PC-9 (cell line): ENCODE data around the gene CEP44. TPM values are rescaled to one million over a fixed set of nuclear protein-coding genes. Genes with fewer than 3 reads are reported as not detected.

Experiments used
- BruUV-seq: library from RNA; stranded (reverse); fragments of 400-500 nt; replicated peaks from 2 replicates; lab custom pipeline; 2021; lab: Mats Ljungman, UMichigan
- CTCF ChIA-PET: fragments of 300-600 bp; sonication (Branson Sonifier 250); formaldehyde crosslinking; loops from one replicate; lab custom pipeline; 2022; ENCODE audit warnings: antibody characterized with exemption; lab: Charles Lee
- POLR2A ChIA-PET: fragments of 300-600 bp; sonication (Branson Sonifier 250); formaldehyde crosslinking; loops from one replicate; lab custom pipeline; 2022; ENCODE audit warnings: antibody characterized with exemption; ENCODE audit not compliant: unreplicated experiment; lab: Charles Lee
- DNase-seq, 2 experiments: peaks; one replicate each; pipeline versions ENCODE4 v3.0.0 to v3.0.0-alpha.2; 2015 to 2022; ENCODE audit warnings: mixed read lengths in 1 of 2
- H2AFZ ChIP-seq: fragments of 200-600 bp; sonication (generic); 2 replicates; pipeline ENCODE4 v1.8.1; 2017; ENCODE audit warnings: antibody characterized with exemption
- H3F3A ChIP-seq: fragments of 200-600 bp; sonication (generic); 2 replicates; pipeline ENCODE4 v1.8.1; 2017; ENCODE audit warnings: antibody characterized with exemption, mild to moderate bottlenecking, low read depth; ENCODE audit not compliant: insufficient read depth
- H3K27ac ChIP-seq: fragments of 200-600 bp; sonication (generic); 2 replicates; pipeline ENCODE4 v1.6.1; 2016; ENCODE audit warnings: mixed run types
- H3K27me3 ChIP-seq: fragments of 200-600 bp; sonication (generic); 2 replicates; pipeline ENCODE4 v1.6.1; 2016; ENCODE audit warnings: low read depth, mixed run types; ENCODE audit not compliant: insufficient read depth
- H3K36me3 ChIP-seq: fragments of 200-600 bp; sonication (generic); 2 replicates; pipeline ENCODE4 v1.6.1; 2016; ENCODE audit warnings: low read depth, mixed run types
- H3K4me1 ChIP-seq: fragments of 200-600 bp; sonication (generic); replicated peaks from 2 replicates; pipeline ENCODE4 v1.6.1; 2016; ENCODE audit warnings: mixed run types; ENCODE audit not compliant: insufficient read depth
- H3K4me2 ChIP-seq: fragments of 200-600 bp; sonication (generic); 2 replicates; pipeline ENCODE4 v1.6.1; 2017; ENCODE audit warnings: mixed run types
- H3K4me3 ChIP-seq: fragments of 200-600 bp; sonication (generic); 2 replicates; pipeline ENCODE4 v1.6.1; 2016; ENCODE audit warnings: mixed run types
- H3K79me2 ChIP-seq: fragments of 200-600 bp; sonication (generic); 2 replicates; pipeline ENCODE4 v1.6.1; 2017; ENCODE audit warnings: low read depth, mixed run types
- H3K9me2 ChIP-seq: fragments of 200-600 bp; sonication (generic); 2 replicates; pipeline ENCODE4 v1.8.1; 2017; ENCODE audit warnings: mild to moderate bottlenecking; ENCODE audit not compliant: insufficient read depth
- H3K9me3 ChIP-seq: fragments of 200-600 bp; sonication (generic); 2 replicates; pipeline ENCODE4 v1.8.1; 2016; ENCODE audit warnings: low read depth; ENCODE audit not compliant: insufficient read depth
- H4K20me1 ChIP-seq: fragments of 200-600 bp; sonication (generic); 2 replicates; pipeline ENCODE4 v1.8.1; 2017; ENCODE audit not compliant: insufficient read depth
- CTCF ChIP-seq: fragments of 200-600 bp; sonication (generic); conservative IDR thresholded peaks from 2 replicates; pipeline ENCODE4 v1.6.1; 2017; ENCODE audit warnings: mixed run types, antibody characterized with exemption, mild to moderate bottlenecking, moderate library complexity
- EZH2 ChIP-seq: fragments of 200-600 bp; sonication (generic); IDR thresholded peaks from 2 replicates; pipeline ENCODE4 v1.8.0; 2017; ENCODE audit warnings: antibody characterized with exemption, low read depth
- intact Hi-C: fragments of 100-400 bp; cut with micrococcal nuclease; formaldehyde crosslinking; loops from one replicate; pipeline ENCODE4 v1.10.0; 2022; ENCODE audit not compliant: unreplicated experiment
- total RNA-seq: library from RNA; stranded (reverse); gene quantifications from 2 replicates; pipeline ENCODE4 v1.2.3, GENCODE V29; 2021

Gene CEP44
- total RNA-seq, 1 experiment from 2014 or later: 22.4 TPM

- no peak for DNase-seq
- Histone ChIP-seq H4K20me1 (no peaks in the 10 kb centered on the region), H3K27ac (no peak overlapping the region), H3F3A (no peaks in the 10 kb centered on the region), H2AFZ (no peak overlapping the region), H3K9me3 (no peaks in the 10 kb centered on the region), H3K4me1 (no peaks in the 10 kb centered on the region), H3K79me2 (no peaks in the 10 kb centered on the region), H3K27me3 (no peaks in the 10 kb centered on the region), H3K9me2 (no peaks in the 10 kb centered on the region), H3K36me3 (no peaks in the 10 kb centered on the region), H3K4me2 (no peak overlapping the region), H3K4me3 (no peak overlapping the region)
- ChIA-PET POLR2A (no interaction called here), CTCF (no interaction called here)
- intact Hi-C loops: no loop called here
- TF ChIP-seq EZH2 (no peak), CTCF (no peak)
- BruUV-seq: no TSS peak
These were observed 40.5 kb downstream of the CEP44 start for GRCh38 chr4:174324236-174324635.

GRCh38 chr4:174324725-174325124 is 41.0 kb downstream of the CEP44 start:
- H3K9me3 ChIP-seq: no peaks in the 10 kb centered on the region
- no TSS peak for BruUV-seq
- no peaks in the 10 kb centered on the region for H3K27me3 ChIP-seq
- intact Hi-C loops: no loop called here
- POLR2A ChIA-PET: no interaction called here
- no peak overlapping the region for H3K4me3 ChIP-seq
- H3K4me1 ChIP-seq: no peaks in the 10 kb centered on the region
- H3K27ac ChIP-seq: no peak overlapping the region
- H2AFZ ChIP-seq: no peak overlapping the region
- CTCF ChIA-PET: no interaction called here
- H3F3A ChIP-seq: no peaks in the 10 kb centered on the region
- TF ChIP-seq EZH2 (no peak), CTCF (no peak)
- no peaks in the 10 kb centered on the region for H3K79me2 ChIP-seq
- no peaks in the 10 kb centered on the region for H3K36me3 ChIP-seq
- H3K9me2 ChIP-seq: no peaks in the 10 kb centered on the region
- H3K4me2 ChIP-seq: no peak overlapping the region
- no peaks in the 10 kb centered on the region for H4K20me1 ChIP-seq
- no peak for DNase-seq

- no peak for DNase-seq
- CTCF ChIA-PET: no interaction called here
- H3K4me1 ChIP-seq: no peaks in the 10 kb centered on the region
- H3K9me3 ChIP-seq: no peaks in the 10 kb centered on the region
- intact Hi-C loops: no loop called here
- no peaks in the 10 kb centered on the region for H3K36me3 ChIP-seq
- H3K4me3 ChIP-seq: no peak overlapping the region
- H3K27ac ChIP-seq: no peak overlapping the region
- no TSS peak for BruUV-seq
- TF ChIP-seq CTCF: no peak
- no peaks in the 10 kb centered on the region for H3F3A ChIP-seq
- no peaks in the 10 kb centered on the region for H3K9me2 ChIP-seq
- POLR2A ChIA-PET: no interaction called here
- H3K79me2 ChIP-seq: no peaks in the 10 kb centered on the region
- no peaks in the 10 kb centered on the region for H4K20me1 ChIP-seq
- no peak overlapping the region for H3K4me2 ChIP-seq
- no peak overlapping the region for H2AFZ ChIP-seq
- H3K27me3 ChIP-seq: no peaks in the 10 kb centered on the region
These were observed 49.2 kb downstream of the CEP44 start for GRCh38 chr4:174332741-174333493.
